GM19035 (cell line): ENCODE measurements around the gene OPN1MW3.
"Not testable (repeated sequence)": the region's sequence is repeated elsewhere in the genome, so short reads cannot be mapped to it uniquely, and the experiment has no call there.

Source experiments
- ATAC-seq: cut with Tn5 transposase; IDR thresholded peaks from one replicate; pipeline ENCODE4 v1.9.1; 2021; ENCODE audit not compliant: unreplicated experiment

Gene OPN1MW3

GRCh38 chrX:154295664-154296310, 38.4 kb downstream of the OPN1MW3 start, which contains the start of gene TKTL1:
TSS of gene TKTL1 (plus strand) at chrX:154295795. CDS start at chrX:154295860, 65 bp downstream.
- ATAC-seq = no peak

- no peak for ATAC-seq
Measured at GRCh38 chrX:154296731-154297130, 39.3 kb downstream of the OPN1MW3 start.

- ATAC-seq = no peak
Measured at GRCh38 chrX:154298312-154298711, 40.9 kb downstream of the OPN1MW3 start.

GRCh38 chrX:154300816-154301215, 43.4 kb downstream of the OPN1MW3 start:
- no peak for ATAC-seq

GRCh38 chrX:154302998-154303397, 45.6 kb downstream of the OPN1MW3 start:
- ATAC-seq = not testable (repeated sequence)

GRCh38 chrX:154303476-154303875, 46.1 kb downstream of the OPN1MW3 start:
- ATAC-seq = no peak

- ATAC-seq = no peak
Measured at GRCh38 chrX:154304846-154305245, 47.5 kb downstream of the OPN1MW3 start.

GRCh38 chrX:154305541-154306205, 48.3 kb downstream of the OPN1MW3 start:
- no peak for ATAC-seq

GRCh38 chrX:154307202-154307601, 49.8 kb downstream of the OPN1MW3 start:
- ATAC-seq = no peak

- no peak for ATAC-seq
Measured at GRCh38 chrX:154308108-154308946, 50.9 kb downstream of the OPN1MW3 start.

- no peak for ATAC-seq
Measured at GRCh38 chrX:154309041-154309775, 51.8 kb downstream of the OPN1MW3 start.

GRCh38 chrX:154310616-154311536, 53.5 kb downstream of the OPN1MW3 start:
- ATAC-seq = no peak

- ATAC-seq = no peak
Measured at GRCh38 chrX:154312116-154312515, 54.7 kb downstream of the OPN1MW3 start.

- no peak for ATAC-seq
Measured at GRCh38 chrX:154313147-154313546, 55.8 kb downstream of the OPN1MW3 start.

- ATAC-seq = no peak
Measured at GRCh38 chrX:154315416-154315815, 58.0 kb downstream of the OPN1MW3 start.

- ATAC-seq = no peak
Measured at GRCh38 chrX:154317391-154317995, 60.1 kb downstream of the OPN1MW3 start.

- no peak for ATAC-seq
Measured at GRCh38 chrX:154320406-154320805, 63.0 kb downstream of the OPN1MW3 start.
